Lower lobe of right lung (tissue), 2 donors: ENCODE data around the gene YTHDF1. TPM values are rescaled to one million over a fixed set of nuclear protein-coding genes. Genes with fewer than 3 reads are reported as not detected.

Experiments
- ATAC-seq, 2 donors: fragments of 200-7000 bp; cut with Tn5 transposase; one replicate each; pipeline ENCODE4 v1.9.1; 2020 to 2022; ENCODE audit warnings: mild to moderate bottlenecking in 2 of 2, moderate library complexity in 2 of 2
- DNase-seq: peaks from one replicate; pipeline ENCODE4 v3.0.0-alpha.2; 2020
- H3K27ac ChIP-seq: fragments of 200-600 bp; one replicate; pipeline ENCODE4 v1.8.0; 2022
- H3K27me3 ChIP-seq: fragments of 200-600 bp; one replicate; pipeline ENCODE4 v1.8.0; 2022; ENCODE audit warnings: low read depth
- H3K36me3 ChIP-seq: fragments of 200-600 bp; one replicate; pipeline ENCODE4 v1.8.0; 2022; ENCODE audit warnings: mild to moderate bottlenecking
- H3K4me1 ChIP-seq: fragments of 200-600 bp; one replicate; pipeline ENCODE4 v1.8.0; 2022
- H3K4me3 ChIP-seq: fragments of 200-600 bp; one replicate; pipeline ENCODE4 v1.8.0; 2022; ENCODE audit warnings: mild to moderate bottlenecking
- H3K9me3 ChIP-seq: fragments of 200-600 bp; one replicate; pipeline ENCODE4 v1.8.0; 2022
- intact Hi-C: fragments of 100-400 bp; cut with DNase I; formaldehyde crosslinking; loops from one replicate; pipeline ENCODE4 v1.11.0; 2022
- total RNA-seq: library from RNA; stranded (reverse); fragmentation: NEBNext Ultra II Directional; extraction: Animal tissue kit (Norgen Biotek cat#: 25700); gene quantifications from one replicate; pipeline ENCODE4 v1.2.1, GENCODE V29; 2021
- TF ChIP-seq, protein P1 (sequence below): fragments of 200-600 bp; IDR thresholded peaks from one replicate; pipeline ENCODE4 v1.8.0; 2022; ENCODE audit warnings: antibody characterized with exemption, mild to moderate bottlenecking
- donor health status: DM: no; HTN: yes; CAD: no; lungs with severe emphysema.

The YTHDF1 gene
- total RNA-seq, 1 donor from 2014 or later, result 33.4 TPM

DNA sequence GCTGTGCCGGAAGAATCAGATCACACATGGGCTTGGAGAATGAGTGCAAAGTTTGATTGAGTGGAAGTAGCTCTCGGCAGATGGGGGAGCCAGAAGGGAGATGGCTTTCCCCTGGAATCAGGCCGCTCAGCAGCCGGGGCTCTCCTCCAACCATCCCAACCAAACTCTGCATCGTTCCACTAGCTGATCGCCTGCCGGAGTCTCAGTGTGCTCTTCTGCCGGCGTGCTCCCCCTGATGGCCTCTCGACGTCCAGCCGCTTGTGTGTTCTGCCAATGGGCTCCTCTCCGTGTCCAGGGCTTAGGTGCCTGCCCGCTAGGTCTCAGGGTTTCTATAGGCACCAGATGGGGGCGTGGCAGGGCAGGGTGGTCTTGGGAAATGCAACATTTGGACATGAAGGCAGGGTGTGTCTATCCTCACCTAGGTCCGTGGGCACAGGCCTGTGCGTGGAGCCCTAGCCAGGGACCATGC is 14.9 kb upstream of the YTHDF1 start:
- Histone ChIP-seq H3K9me3 (no peaks in the 10 kb centered on the region), H3K4me1 (no peaks in the 10 kb centered on the region), H3K36me3 (no peaks in the 10 kb centered on the region), H3K27me3 (peaks cover 52% of the 10 kb centered on the region), H3K27ac (no peak overlapping the region), H3K4me3 (no peak overlapping the region)
- intact Hi-C loops, result no loop called here
- ATAC-seq (peak; percentile 35 to 40), DNase-seq (no peak)
- TF ChIP-seq, protein P1, sequence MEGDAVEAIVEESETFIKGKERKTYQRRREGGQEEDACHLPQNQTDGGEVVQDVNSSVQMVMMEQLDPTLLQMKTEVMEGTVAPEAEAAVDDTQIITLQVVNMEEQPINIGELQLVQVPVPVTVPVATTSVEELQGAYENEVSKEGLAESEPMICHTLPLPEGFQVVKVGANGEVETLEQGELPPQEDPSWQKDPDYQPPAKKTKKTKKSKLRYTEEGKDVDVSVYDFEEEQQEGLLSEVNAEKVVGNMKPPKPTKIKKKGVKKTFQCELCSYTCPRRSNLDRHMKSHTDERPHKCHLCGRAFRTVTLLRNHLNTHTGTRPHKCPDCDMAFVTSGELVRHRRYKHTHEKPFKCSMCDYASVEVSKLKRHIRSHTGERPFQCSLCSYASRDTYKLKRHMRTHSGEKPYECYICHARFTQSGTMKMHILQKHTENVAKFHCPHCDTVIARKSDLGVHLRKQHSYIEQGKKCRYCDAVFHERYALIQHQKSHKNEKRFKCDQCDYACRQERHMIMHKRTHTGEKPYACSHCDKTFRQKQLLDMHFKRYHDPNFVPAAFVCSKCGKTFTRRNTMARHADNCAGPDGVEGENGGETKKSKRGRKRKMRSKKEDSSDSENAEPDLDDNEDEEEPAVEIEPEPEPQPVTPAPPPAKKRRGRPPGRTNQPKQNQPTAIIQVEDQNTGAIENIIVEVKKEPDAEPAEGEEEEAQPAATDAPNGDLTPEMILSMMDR, result peak; percentile 44

DNA sequence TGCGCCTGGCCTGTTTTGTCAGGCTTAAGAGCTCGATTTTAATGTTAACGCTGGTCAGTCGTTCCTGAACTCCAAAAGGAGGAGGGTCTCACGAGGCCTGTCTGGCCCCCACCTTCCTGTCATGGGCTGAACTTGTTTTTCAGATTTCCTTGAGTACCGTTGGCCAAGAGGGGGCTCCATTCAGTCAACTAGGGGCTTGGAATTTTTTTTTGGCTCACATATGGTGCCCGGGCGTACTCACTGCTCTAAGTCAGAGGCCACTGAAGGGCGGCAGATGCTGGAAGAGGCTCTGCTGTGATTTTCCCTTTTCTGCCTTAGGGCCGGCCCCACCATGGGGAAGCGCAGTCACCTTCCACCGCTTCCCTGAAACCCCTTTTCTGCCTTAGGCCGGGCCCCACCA is 12.9 kb upstream of the YTHDF1 start:
- Histone ChIP-seq H3K36me3 (no peaks in the 10 kb centered on the region), H3K4me3 (no peak overlapping the region), H3K27me3 (peaks cover 44% of the 10 kb centered on the region), H3K27ac (no peak overlapping the region), H3K4me1 (no peaks in the 10 kb centered on the region), H3K9me3 (no peaks in the 10 kb centered on the region)
- TF ChIP-seq, protein P1, result no peak
- intact Hi-C loops, result no loop called here
- DNase-seq (no peak), ATAC-seq (no peak)

DNA sequence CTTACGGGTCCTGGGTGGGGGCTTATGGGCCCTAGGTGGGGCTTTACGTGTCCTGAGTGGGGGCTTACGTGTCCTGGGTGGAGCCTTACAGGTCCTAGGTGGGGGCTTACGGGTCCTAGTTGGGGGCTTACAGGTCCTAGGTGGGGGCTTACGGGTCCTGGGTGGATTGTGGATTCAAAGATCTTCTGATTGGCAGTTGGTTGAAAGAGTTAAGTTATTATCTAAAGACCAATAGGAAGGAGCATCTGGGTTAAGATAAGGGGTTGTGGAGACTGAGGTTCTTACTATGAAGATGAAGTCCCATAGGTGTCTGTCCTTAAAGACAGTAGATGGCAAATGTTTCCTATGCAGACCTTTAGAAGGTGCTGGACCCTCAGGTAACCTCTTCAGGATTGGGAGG is 11.3 kb upstream of the YTHDF1 start:
- no peak for DNase-seq
- TF ChIP-seq, protein P1, result no peak
- Histone ChIP-seq H3K27ac (no peak overlapping the region), H3K4me3 (no peak overlapping the region), H3K4me1 (no peaks in the 10 kb centered on the region), H3K27me3 (peaks cover 47% of the 10 kb centered on the region), H3K9me3 (no peaks in the 10 kb centered on the region), H3K36me3 (no peaks in the 10 kb centered on the region)
- no peak for ATAC-seq
- intact Hi-C loops, result no loop called here

DNA sequence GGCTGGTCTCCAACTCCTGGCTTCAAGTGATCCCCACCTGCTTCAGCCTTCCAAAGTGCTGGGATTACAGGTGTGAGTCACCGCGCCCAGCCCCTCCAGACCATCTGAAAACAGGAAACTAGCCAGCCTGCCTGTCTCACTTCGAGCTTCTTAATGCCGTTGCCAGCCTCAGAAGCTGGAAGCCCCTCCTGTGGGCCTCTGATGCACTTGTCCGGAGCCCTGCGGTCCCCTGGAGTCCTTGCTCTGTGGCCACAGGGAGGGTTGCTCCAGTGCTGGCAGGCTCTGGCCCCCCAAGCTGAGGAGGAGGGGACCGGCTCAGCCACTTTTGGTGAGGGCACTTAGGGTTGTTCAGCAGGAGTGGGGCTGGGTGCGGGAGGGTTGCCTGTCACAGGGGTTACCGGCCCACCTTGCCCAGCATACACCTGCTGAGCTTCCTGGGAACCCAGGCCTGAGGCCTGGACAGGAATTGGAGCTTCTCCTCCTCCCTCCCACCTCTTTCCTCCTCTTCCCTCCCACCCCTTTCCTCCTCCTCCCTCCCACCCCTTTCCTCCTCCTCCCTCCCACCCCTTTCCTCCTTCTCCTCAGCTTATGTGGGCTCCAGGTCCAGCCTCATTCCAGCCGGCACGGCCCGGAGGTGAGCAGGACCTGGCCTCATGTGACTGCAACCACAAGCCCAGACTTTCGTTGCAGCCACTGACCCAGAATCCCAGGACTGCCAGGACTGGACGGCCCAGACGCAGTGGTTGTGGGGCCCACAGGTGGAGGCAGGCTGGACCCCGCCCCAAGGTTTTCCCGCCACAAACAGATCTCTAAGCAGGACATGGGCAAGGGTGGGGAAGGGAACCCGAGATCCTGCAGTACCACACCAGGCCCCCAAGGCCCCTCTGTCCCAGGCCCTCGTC is 10.4 kb upstream of the YTHDF1 start:
- Histone ChIP-seq H3K36me3 (no peaks in the 10 kb centered on the region), H3K27ac (no peak overlapping the region), H3K4me1 (no peaks in the 10 kb centered on the region), H3K27me3 (peaks cover 48% of the 10 kb centered on the region), H3K9me3 (no peaks in the 10 kb centered on the region), H3K4me3 (no peak overlapping the region)
- ATAC-seq, result no peak
- TF ChIP-seq, protein P1, result no peak
- intact Hi-C loops, result no loop called here
- no peak for DNase-seq

DNA sequence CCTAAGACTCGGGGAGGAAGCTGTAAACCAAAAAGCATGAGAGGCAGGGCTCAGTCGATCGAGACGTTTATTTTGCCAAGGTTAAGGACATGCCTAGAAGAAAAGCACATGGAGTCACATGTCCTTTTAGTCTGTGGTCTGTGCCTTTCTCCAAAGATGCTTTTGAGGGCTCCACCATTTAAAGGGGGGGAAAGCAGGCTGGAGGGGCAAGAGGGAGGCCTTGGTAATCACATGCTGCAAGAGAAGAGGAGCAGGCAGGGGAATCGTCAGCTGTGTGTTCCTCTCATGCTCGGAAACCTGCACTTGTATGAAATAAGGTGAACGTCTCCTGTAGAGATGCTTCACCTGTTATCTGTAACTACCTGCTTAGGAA is 9.1 kb upstream of the YTHDF1 start:
- DNase-seq, result no peak
- TF ChIP-seq, protein P1, result no peak
- H3K27me3 ChIP-seq, result peaks cover 40% of the 10 kb centered on the region
- no peaks in the 10 kb centered on the region for H3K4me1 ChIP-seq
- ATAC-seq, result no peak
- H3K27ac ChIP-seq, result no peak overlapping the region
- H3K36me3 ChIP-seq, result no peaks in the 10 kb centered on the region
- no peak overlapping the region for H3K4me3 ChIP-seq
- H3K9me3 ChIP-seq, result no peaks in the 10 kb centered on the region
- intact Hi-C loops, result no loop called here
